Activated T-cell treated with anti-CD3 and anti-CD28 coated beads, Interleukin-2, amount 50 U/mL, for 48 hours (primary cell): ENCODE measurements around the gene INHA.

Source experiments
- DNase-seq, 2 experiments: peaks; one replicate each; pipeline ENCODE4 v3.0.0-alpha.2; 2020

INHA gene

DNA sequence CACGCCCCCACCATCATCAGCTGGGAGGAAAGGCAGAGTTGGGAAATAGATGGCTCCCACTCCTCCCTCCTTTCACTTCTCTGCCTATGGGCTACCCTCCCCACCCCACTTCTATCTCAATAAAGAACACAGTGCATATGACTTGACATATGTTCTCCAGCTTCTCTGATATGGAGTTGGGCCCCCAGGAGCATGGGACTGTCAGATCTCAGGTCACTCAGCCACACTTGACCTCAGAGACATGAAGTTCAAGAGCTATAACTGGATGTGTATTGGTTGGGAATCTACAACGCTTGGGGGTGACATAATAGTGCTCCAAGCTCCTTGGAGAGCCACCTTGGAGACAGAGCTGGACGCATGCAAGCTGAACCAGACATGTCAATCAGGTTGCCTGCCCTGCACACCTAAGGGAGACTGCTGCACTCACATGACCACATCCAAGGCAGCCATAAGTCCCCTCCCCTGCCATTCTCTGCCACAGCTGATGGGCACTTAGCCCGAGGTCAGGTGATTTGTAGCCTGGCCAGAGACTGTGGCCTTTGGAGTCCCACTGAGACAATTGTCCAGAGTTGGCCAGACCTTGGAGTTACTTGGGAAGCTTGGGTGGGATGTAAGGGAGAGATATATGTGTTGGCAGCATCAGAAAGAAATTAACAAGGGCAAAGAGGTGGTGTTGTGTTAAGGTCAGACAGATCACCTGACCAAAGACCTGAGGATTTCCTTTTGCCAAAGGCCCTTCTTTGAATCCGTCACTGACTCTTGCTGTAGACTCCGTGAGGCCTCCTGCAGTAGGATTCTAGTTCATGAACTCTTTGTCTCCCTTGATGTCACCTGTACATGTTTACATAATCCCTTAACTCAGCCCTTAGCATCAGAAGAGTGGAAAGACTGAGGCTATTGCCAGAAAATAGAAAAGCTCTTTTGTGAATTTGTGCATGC is 3.7 kb downstream of the INHA start:
- DNase-seq = no peak

- no peak for DNase-seq
Measured at GRCh38 chr2:219576505-219577388, 4.6 kb downstream of the INHA start.

GRCh38 chr2:219578811-219579613 is 6.9 kb downstream of the INHA start:
- no peak for DNase-seq

- DNase-seq = no peak
Measured at GRCh38 chr2:219581346-219581745, 9.2 kb downstream of the INHA start.

GRCh38 chr2:219591091-219591490 is 19.0 kb downstream of the INHA start:
- DNase-seq = no peak

GRCh38 chr2:219592736-219593135 is 20.6 kb downstream of the INHA start:
- no peak for DNase-seq

DNA sequence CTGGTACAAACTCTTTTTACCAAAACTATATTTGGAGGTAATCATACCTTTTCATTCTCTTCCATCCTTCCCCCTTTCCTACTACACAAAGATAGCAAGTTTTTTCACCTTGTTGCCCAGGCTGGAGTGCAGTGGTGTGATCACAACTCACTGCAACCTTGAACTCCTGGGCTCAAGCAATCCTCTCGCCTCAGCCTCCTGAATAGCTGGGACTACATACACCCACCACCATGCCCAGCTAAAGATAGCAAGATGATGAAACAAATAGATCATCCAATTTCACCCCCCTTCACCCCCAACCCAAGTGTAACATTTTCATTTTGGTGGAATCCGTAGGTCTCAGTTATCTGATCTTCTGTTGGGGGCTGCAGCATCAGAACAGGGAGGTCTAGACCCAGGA is 21.0 kb downstream of the INHA start:
- no peak for DNase-seq

- no peak for DNase-seq
Measured at GRCh38 chr2:219595256-219595655, 23.1 kb downstream of the INHA start.

GRCh38 chr2:219596954-219597551 is 24.9 kb downstream of the INHA start:
- DNase-seq = no peak

GRCh38 chr2:219597552-219598307 is 25.6 kb downstream of the INHA start, which contains the start of gene STK11IP:
Gene STK11IP, plus strand, starts transcription at chr2:219597857. Its CDS starts 263 bp downstream, at chr2:219598120.
- peak; percentile 94 for DNase-seq

DNA sequence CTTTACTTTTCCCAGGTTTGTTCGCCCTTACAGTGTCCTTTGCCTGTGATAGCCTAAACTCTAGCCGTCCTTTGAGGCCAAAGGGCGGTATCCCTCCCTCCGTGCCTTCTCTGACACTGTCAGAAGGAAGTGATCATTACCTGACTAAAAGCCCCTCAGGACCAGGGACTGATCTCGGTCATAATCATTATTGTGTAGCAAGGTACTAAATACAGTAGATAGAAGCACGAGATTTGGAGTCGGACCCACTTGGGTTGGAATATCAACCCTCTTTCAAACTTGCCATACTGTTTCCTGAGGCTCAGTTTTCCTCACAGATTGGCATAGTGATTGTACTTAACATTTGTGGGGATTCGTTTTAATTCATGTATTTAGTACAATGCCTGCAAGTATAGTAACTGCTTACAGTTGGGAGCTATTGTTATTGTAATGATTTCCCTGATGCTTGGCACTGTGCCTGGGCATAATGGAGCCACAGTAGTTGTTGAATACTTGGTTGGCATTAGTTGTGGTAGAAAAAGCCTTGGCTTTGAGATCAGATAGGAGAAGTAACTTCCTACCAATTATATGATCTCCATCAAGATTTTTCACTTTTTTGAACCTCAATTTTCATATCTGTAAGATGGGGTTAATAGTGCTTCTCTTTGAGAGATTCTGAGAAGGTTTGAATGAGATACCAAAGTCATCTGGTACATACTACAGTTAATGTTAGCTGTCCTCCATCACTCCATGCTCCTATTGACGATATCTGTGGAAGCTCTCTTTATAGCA is 26.4 kb downstream of the INHA start:
- no peak for DNase-seq

GRCh38 chr2:219603771-219604170 is 31.7 kb downstream of the INHA start:
- DNase-seq = no peak

GRCh38 chr2:219605607-219605954 is 33.5 kb downstream of the INHA start:
- no peak for DNase-seq

DNA sequence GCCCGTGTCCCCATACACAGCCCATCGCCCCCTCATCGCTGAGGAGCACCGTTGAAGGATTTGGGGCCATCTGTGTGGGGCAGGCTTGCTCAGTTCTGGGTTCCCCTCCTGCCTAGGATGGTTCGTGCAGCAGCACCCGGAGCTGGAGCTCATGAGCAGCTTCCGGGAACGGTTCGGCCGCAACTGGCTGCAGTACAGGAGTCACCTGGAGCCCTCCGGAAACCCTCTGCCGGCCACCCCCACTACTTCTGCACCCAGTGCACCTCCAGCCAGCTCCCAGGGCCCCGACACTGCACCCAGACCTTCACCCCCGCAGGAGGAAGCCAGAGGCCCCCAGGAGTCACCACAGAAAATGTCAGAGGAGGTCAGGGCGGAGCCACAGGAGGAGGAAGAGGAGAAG is 35.8 kb downstream of the INHA start:
- no peak for DNase-seq

DNA sequence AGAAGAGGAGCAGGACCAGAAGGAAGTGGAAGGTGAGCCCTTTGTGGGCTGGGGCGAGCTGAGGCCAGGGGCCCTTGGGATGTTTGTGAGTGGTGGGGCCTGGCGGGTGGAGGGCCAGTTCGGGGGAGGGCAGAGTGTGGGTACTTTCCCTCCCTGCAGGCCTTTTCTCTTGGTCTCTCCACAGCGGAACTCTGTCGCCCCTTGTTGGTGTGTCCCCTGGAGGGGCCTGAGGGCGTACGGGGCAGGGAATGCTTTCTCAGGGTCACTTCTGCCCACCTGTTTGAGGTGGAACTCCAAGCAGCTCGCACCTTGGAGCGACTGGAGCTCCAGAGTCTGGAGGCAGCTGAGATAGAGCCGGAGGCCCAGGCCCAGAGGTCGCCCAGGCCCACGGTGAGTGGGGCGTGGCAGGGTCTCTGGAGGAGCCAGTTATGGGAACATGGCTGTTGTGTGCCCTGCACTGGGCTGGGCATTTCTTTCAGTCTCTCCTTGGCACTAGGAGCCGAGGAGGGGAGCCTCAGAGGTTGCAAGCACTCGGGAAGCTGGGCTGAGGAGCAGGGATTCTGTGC is 36.4 kb downstream of the INHA start:
- DNase-seq = no peak

DNA sequence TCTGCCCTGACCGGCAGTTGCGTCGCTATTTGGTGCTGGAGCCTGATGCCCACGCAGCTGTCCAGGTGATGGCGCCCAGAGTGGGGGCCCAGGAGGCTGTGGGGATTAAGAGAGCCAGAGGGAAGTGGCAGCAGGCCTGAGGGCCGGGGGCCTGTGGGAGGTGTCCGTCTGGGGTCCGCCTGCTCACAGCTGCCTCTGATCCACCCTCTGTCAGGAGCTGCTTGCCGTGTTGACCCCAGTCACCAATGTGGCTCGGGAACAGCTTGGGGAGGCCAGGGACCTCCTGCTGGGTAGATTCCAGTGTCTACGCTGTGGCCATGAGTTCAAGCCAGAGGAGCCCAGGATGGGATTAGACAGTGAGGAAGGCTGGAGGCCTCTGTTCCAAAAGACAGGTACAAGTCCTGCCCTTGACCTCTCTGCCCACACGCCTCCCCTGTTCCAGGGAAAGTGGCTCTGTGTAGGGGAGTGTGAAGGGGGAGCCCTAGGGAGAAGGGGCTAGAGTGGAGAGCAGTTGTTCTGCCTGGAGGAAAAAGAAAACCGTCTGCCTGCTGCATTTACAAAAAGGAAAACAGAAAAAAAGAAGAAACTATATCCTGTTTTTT is 37.1 kb downstream of the INHA start:
- DNase-seq = no peak

DNA sequence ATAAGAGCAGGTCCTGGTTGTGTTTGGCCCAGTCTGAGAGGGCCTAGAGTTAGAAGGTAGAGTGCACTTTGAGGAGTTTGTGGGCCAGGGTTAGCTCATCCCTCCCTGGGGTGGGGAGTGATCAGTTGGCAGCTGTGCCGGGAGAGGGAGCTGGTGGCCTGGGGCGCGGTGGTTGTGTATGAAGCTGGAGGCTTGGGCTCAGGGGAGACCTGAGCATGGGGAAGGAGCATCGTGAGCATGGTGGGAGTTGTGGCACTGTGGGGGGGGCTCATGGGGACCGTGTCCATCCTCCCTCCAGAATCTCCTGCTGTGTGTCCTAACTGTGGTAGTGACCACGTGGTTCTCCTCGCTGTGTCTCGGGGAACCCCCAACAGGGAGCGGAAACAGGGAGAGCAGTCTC is 39.2 kb downstream of the INHA start:
- no peak for DNase-seq

GRCh38 chr2:219611866-219612576 is 39.9 kb downstream of the INHA start:
- no peak for DNase-seq

DNA sequence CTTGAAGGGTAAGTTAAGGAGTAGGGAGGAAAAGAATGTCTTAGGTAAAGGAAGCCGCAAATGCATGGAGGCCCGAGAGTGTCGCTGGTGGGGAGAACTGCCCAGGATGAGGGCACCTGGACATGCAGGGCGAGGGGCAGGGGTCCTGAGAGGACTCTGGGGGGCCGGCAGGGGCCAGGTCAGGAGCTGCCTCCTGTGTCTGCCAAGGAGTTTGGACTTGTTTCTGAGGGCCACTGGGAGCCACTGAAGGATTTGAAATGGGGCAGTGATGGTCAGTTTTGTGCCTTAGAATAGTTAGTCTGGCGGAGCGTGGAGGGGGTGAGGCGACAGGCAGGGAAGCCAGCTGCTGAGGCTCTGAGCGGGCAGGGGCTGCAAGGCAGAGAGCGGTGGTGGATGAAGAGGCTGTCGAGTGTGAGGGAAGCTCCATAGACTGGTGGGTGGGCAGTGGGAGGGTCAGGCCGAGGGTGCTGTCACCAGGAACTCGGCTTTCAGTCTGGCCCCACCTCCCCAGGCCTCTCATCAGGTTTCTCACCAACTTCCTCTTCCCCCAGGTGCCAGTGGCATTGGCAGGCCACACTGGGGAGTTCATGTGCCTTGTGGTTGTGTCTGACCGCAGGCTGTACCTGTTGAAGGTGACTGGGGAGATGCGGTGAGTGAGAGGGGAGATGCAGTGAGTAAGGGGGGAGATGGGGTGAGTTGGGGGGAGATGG is 40.6 kb downstream of the INHA start:
- no peak for DNase-seq
